ENCODE measurements around the gene IMP3. TPM values are rescaled to one million over a fixed set of nuclear protein-coding genes. Genes with fewer than 3 reads are reported as not detected.

Gene IMP3
- total RNA-seq, 2 experiments from 2014 or later: 101 to 174 TPM

DNA sequence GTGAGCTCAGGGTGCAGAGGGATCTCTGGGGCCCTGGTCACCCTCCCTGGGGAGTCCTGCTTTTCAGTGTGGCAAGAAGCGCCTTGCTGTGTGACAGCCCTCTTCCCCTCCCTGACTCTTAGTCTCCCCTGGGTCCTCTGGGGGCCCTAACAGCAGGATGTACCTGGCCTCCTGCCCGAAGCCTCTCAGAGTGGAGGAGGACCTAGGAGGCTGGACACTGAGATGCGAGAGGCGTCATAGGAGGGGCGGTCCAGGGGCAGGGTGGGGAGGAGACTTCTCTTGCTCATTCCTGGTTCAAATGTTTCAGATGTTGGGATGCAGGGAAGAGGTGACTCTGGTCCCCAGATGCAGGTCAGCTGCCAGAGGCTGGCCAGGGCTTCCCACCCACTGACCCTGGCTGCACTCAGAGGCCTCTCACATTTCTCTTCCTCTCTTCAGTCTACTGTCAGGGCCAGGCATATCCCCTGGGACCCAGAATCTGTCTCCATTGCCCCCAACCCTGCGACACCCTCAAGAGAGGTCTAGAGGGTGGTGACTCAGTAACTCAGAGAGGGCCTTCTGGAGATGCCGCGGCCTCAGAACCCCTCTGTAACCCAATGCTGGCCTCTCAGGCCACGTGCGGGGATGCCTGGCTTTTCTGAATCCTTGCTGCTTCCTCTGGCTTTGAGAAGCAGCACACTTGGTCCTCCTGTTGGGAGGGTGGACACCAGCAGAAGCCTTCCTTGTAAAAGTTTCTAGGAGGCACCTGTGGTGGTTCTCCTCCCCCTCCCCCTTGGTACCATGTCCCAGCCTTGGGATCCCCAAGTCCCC is 33.6 kb upstream of the IMP3 start:
- H3K4me3 ChIP-seq (ENCODE audit: low read depth, low read length, poor library complexity, severe bottlenecking): no peak overlapping the region
- H3K27ac ChIP-seq (ENCODE audit: low read depth, low read length, poor library complexity, severe bottlenecking): no peak overlapping the region
- ChIA-PET CTCF (ENCODE audit: unreplicated experiment) (no interaction called here), POLR2A (interaction anchor here (1.4 kb wide), 1 partner anchor 32 kb away, joined by 3 read pairs; no protein-coding TSS in a partner anchor)
- no peaks in the 10 kb centered on the region for H3K9me2 ChIP-seq (ENCODE audit: insufficient read depth, low read length)
- no peaks in the 10 kb centered on the region for H4K20me1 ChIP-seq (ENCODE audit: insufficient read depth, low read length)
- intact Hi-C loops (cut with micrococcal nuclease; ENCODE audit: unreplicated experiment): no loop called here
- no peaks in the 10 kb centered on the region for H3K4me1 ChIP-seq (ENCODE audit: insufficient read depth, low read length, poor library complexity, severe bottlenecking)
- BruUV-seq (replicated peaks): no TSS peak
- H3K79me2 ChIP-seq (ENCODE audit: insufficient read depth, low read depth, low read length): no peaks in the 10 kb centered on the region
- no peak overlapping the region for H3K4me2 ChIP-seq (ENCODE audit: low read length)
- no peaks in the 10 kb centered on the region for H3K36me3 ChIP-seq (ENCODE audit: insufficient read depth, low read length)
- no peak for DNase-seq (ENCODE audit: low spot score)
- no peaks in the 10 kb centered on the region for H3K9me3 ChIP-seq (ENCODE audit: low read length)
- H2AFZ ChIP-seq (ENCODE audit: low read length): no peak overlapping the region
- TF ChIP-seq, protein P1, sequence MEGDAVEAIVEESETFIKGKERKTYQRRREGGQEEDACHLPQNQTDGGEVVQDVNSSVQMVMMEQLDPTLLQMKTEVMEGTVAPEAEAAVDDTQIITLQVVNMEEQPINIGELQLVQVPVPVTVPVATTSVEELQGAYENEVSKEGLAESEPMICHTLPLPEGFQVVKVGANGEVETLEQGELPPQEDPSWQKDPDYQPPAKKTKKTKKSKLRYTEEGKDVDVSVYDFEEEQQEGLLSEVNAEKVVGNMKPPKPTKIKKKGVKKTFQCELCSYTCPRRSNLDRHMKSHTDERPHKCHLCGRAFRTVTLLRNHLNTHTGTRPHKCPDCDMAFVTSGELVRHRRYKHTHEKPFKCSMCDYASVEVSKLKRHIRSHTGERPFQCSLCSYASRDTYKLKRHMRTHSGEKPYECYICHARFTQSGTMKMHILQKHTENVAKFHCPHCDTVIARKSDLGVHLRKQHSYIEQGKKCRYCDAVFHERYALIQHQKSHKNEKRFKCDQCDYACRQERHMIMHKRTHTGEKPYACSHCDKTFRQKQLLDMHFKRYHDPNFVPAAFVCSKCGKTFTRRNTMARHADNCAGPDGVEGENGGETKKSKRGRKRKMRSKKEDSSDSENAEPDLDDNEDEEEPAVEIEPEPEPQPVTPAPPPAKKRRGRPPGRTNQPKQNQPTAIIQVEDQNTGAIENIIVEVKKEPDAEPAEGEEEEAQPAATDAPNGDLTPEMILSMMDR (conservative IDR thresholded peaks at IDR 0.05; ENCODE audit: low read length): no peak
- no peak for TF ChIP-seq EZH2phosphoT487 (IDR thresholded peaks at IDR 0.05; ENCODE audit: borderline replicate concordance, low read depth, low read length)

DNA sequence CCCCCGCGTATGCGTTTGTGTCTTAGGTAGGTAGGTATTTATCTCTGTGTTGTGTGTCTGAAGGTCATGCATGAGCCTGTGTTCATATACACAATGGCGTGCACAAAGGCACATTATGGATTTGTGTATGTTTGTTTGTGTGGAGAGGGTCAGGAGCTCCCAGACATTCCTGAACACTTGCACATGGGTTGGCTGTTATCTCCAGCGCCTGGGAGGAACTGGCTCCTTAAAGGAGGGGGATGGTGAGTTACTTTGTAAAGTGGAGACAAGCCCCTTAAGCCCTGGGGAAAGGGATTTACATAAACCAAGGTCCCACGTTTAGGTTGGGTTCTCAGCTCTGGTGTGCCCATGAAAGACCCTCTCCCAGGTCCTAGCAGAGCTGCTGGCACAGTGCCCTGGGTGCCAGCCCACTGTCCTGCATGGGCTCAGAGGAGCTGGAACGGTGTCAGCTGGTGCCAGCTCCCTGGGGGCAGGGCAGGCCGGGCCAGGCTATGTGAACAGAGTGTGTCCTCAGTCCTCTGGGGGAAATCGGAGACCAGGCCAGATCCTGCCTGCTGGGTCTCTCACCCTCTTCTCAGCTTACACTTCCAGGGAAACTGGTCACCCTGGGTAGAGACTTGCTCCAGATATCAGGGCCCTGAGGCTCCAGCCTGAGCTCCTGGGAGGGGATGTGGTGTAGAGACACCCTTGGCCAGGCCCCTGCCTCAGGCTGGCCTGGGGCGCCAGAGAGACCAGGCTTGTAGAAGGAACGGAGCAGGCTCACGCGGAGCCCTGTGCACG is 32.8 kb upstream of the IMP3 start:
- BruUV-seq (replicated peaks): no TSS peak
- no peaks in the 10 kb centered on the region for H3K79me2 ChIP-seq (ENCODE audit: insufficient read depth, low read depth, low read length)
- intact Hi-C loops (cut with micrococcal nuclease; ENCODE audit: unreplicated experiment): no loop called here
- no peaks in the 10 kb centered on the region for H3K9me2 ChIP-seq (ENCODE audit: insufficient read depth, low read length)
- H4K20me1 ChIP-seq (ENCODE audit: insufficient read depth, low read length): no peaks in the 10 kb centered on the region
- H3K4me2 ChIP-seq (ENCODE audit: low read length): no peak overlapping the region
- no peak overlapping the region for H3K4me3 ChIP-seq (ENCODE audit: low read depth, low read length, poor library complexity, severe bottlenecking)
- no peaks in the 10 kb centered on the region for H3K36me3 ChIP-seq (ENCODE audit: insufficient read depth, low read length)
- no peak for DNase-seq (ENCODE audit: low spot score)
- no peak overlapping the region for H3K27ac ChIP-seq (ENCODE audit: low read depth, low read length, poor library complexity, severe bottlenecking)
- POLR2A ChIA-PET: no interaction called here
- H3K4me1 ChIP-seq (ENCODE audit: insufficient read depth, low read length, poor library complexity, severe bottlenecking): no peaks in the 10 kb centered on the region
- no peaks in the 10 kb centered on the region for H3K9me3 ChIP-seq (ENCODE audit: low read length)
- no peak overlapping the region for H2AFZ ChIP-seq (ENCODE audit: low read length)
- TF ChIP-seq EZH2phosphoT487 (IDR thresholded peaks at IDR 0.05; ENCODE audit: borderline replicate concordance, low read depth, low read length): no peak
- TF ChIP-seq, protein P1 (conservative IDR thresholded peaks at IDR 0.05; ENCODE audit: low read length): no peak
- CTCF ChIA-PET (ENCODE audit: unreplicated experiment): no interaction called here

Data from OCI-LY7 (cell line).